SK-N-SH (cell line): ENCODE data around the gene ZFX.
A peak's percentile ranks its signal among the peaks of the same experiment; 100 is the strongest.

ENCODE experiments used
- CHD2 ChIP-seq: fragments of 150-350 bp; IDR thresholded peaks from 2 replicates; pipeline ENCODE4 v1.6.1; 2018; ENCODE audit warnings: low read length; ENCODE audit not compliant: partially characterized antibody
- CTCF ChIP-seq: fragments of 200-600 bp; sonication (generic); IDR thresholded peaks from 2 replicates; pipeline ENCODE4 v1.6.1; 2017; ENCODE audit warnings: antibody characterized with exemption, mild to moderate bottlenecking, moderate library complexity
- EZH2phosphoT487 ChIP-seq: fragments of 200-600 bp; sonication (generic); IDR thresholded peaks from 2 replicates; pipeline ENCODE4 v1.6.1; 2017; ENCODE audit warnings: low read depth, mixed run types, mild to moderate bottlenecking, antibody characterized with exemption, moderate library complexity, borderline replicate concordance
- GABPA ChIP-seq: IDR thresholded peaks from 2 replicates; pipeline ENCODE4 v1.4.0; 2012; ENCODE audit warnings: low read depth, mild to moderate bottlenecking
- MAX ChIP-seq: IDR thresholded peaks from 2 replicates; pipeline ENCODE4 v1.4.0; 2012; ENCODE audit warnings: low read depth
- MXI1 ChIP-seq: IDR thresholded peaks from 2 replicates; pipeline ENCODE4 v1.6.1; 2012; ENCODE audit warnings: mild to moderate bottlenecking, low read depth, low read length, improper control_type of control experiment
- POLR2AphosphoS5 ChIP-seq: IDR thresholded peaks from 2 replicates; pipeline ENCODE4 v1.6.1; 2012; ENCODE audit warnings: low read depth, low read length
- RAD21 ChIP-seq: IDR thresholded peaks from 2 replicates; pipeline ENCODE4 v1.6.1; 2012; ENCODE audit warnings: mild to moderate bottlenecking, low read length
- REST ChIP-seq: IDR thresholded peaks from 2 replicates; pipeline ENCODE4 v1.6.1; 2012; ENCODE audit warnings: mild to moderate bottlenecking, low read depth, low read length, moderate library complexity
- RFX5 ChIP-seq: IDR thresholded peaks from 2 replicates; pipeline ENCODE4 v1.6.1; 2012; ENCODE audit warnings: mild to moderate bottlenecking, improper control_type of control experiment, low read length
- SIN3A ChIP-seq: IDR thresholded peaks from 2 replicates; pipeline ENCODE4 v1.6.1; 2012; ENCODE audit warnings: low read depth, mild to moderate bottlenecking, low read length, moderate library complexity, borderline replicate concordance
- TCF12 ChIP-seq: IDR thresholded peaks from 2 replicates; pipeline ENCODE4 v1.4.0; 2012
- YY1 ChIP-seq: IDR thresholded peaks from 2 replicates; pipeline ENCODE4 v1.4.0; 2012; ENCODE audit warnings: low read depth, mild to moderate bottlenecking

GRCh38 chrX:24145303-24146186 is 4.0 kb upstream of the ZFX start:
- no peak for TF ChIP-seq RAD21
- TF ChIP-seq RFX5, result no peak
- peak; percentile 36 for TF ChIP-seq CTCF
- TF ChIP-seq TCF12, result no peak
- no peak for TF ChIP-seq MXI1
- no peak for TF ChIP-seq EZH2phosphoT487
- TF ChIP-seq SIN3A, result no peak
- TF ChIP-seq REST, result no peak
- TF ChIP-seq GABPA, result no peak
- TF ChIP-seq POLR2AphosphoS5, result no peak
- no peak for TF ChIP-seq YY1
- TF ChIP-seq MAX, result no peak
- TF ChIP-seq CHD2, result no peak
